Neuronal stem cell (in vitro differentiated cells): Measurements from ENCODE around the gene CLIC3.
A peak's percentile ranks its signal among the peaks of the same experiment; 100 is the strongest.

Experiments
- DNase-seq: peaks from one replicate; pipeline ENCODE4 v3.0.0-alpha.2; 2013; ENCODE audit warnings: low spot score
- H2AFZ ChIP-seq: one replicate; pipeline ENCODE4 v1.6.1; 2013; ENCODE audit warnings: mild to moderate bottlenecking, low read length, inconsistent platforms
- H2AK5ac ChIP-seq: 2 replicates; pipeline ENCODE4 v1.6.1; 2013; ENCODE audit warnings: low read depth, mild to moderate bottlenecking, inconsistent platforms, low read length, moderate library complexity, mixed read lengths
- H2BK120ac ChIP-seq: 2 replicates; pipeline ENCODE4 v1.6.1; 2013; ENCODE audit warnings: low read depth, mild to moderate bottlenecking, inconsistent platforms, low read length, moderate library complexity, mixed read lengths
- H2BK12ac ChIP-seq: one replicate; pipeline ENCODE4 v1.6.1; 2013; ENCODE audit warnings: low read length, inconsistent platforms
- H2BK15ac ChIP-seq: 2 replicates; pipeline ENCODE4 v1.6.1; 2013; ENCODE audit warnings: mild to moderate bottlenecking, low read length, inconsistent platforms, mixed read lengths
- H2BK5ac ChIP-seq: one replicate; pipeline ENCODE4 v1.6.1; 2013; ENCODE audit warnings: inconsistent platforms, mild to moderate bottlenecking, low read length, moderate library complexity
- H3K14ac ChIP-seq: one replicate; pipeline ENCODE4 v1.6.1; 2013; ENCODE audit warnings: low read length, inconsistent platforms
- H3K18ac ChIP-seq: 2 replicates; pipeline ENCODE4 v1.6.1; 2013; ENCODE audit warnings: low read length, inconsistent platforms
- H3K23ac ChIP-seq: 2 replicates; pipeline ENCODE4 v1.6.1; 2013; ENCODE audit warnings: low read depth, mild to moderate bottlenecking, mixed read lengths, low read length, inconsistent platforms; ENCODE audit not compliant: poor library complexity
- H3K27ac ChIP-seq: replicated peaks from 3 replicates; pipeline ENCODE4 v1.5.1; 2013; ENCODE audit warnings: low read length, inconsistent platforms
- H3K27me3 ChIP-seq, 3 experiments: 2 replicates each; pipeline ENCODE4 v1.6.1; 2013; ENCODE audit warnings: low read length in 3 of 3, mild to moderate bottlenecking in 2 of 3, inconsistent platforms in 1 of 3, low read depth in 1 of 3, mixed read lengths in 1 of 3, moderate library complexity in 1 of 3; ENCODE audit not compliant: control insufficient read depth in 3 of 3, insufficient read depth in 3 of 3
- H3K36me3 ChIP-seq, 2 donors: replicated peaks in 1 of 2; 2 replicates each; pipeline ENCODE4 v1.6.1; 2013; ENCODE audit warnings: low read length in 2 of 2; ENCODE audit not compliant: control insufficient read depth in 2 of 2, insufficient read depth in 2 of 2
- H3K4ac ChIP-seq: 2 replicates; pipeline ENCODE4 v1.6.1; 2013; ENCODE audit warnings: inconsistent platforms, mild to moderate bottlenecking, low read length, moderate library complexity
- H3K4me1 ChIP-seq, 2 donors: 1 replicate in 1 of 2; 2 replicates in 1 of 2; pipeline ENCODE4 v1.6.1; 2013; ENCODE audit warnings: low read length in 2 of 2, low read depth in 1 of 2; ENCODE audit not compliant: control insufficient read depth in 2 of 2, insufficient read depth in 1 of 2
- H3K4me2 ChIP-seq: one replicate; pipeline ENCODE4 v1.6.1; 2013; ENCODE audit warnings: mild to moderate bottlenecking, low read length, inconsistent platforms; ENCODE audit not compliant: insufficient read depth, poor library complexity, severe bottlenecking
- H3K4me3 ChIP-seq, 2 donors: 2 replicates each; pipeline ENCODE4 v1.5.1; 2013; ENCODE audit warnings: low read length in 2 of 2, mild to moderate bottlenecking in 2 of 2, inconsistent platforms in 1 of 2, moderate library complexity in 1 of 2
- H3K79me1 ChIP-seq: one replicate; pipeline ENCODE4 v1.6.1; 2013; ENCODE audit warnings: low read depth, mild to moderate bottlenecking, inconsistent platforms, low read length, moderate library complexity
- H3K9ac ChIP-seq: one replicate; pipeline ENCODE4 v1.6.1; 2013; ENCODE audit warnings: mild to moderate bottlenecking, low read depth, low read length, inconsistent platforms; ENCODE audit not compliant: poor library complexity
- H3K9me3 ChIP-seq, 2 donors: replicated peaks in 1 of 2; 2 replicates each; pipeline versions ENCODE3 to v1.6.1; 2013; ENCODE audit warnings: low read length in 2 of 2, mild to moderate bottlenecking in 2 of 2, inconsistent platforms in 1 of 2, low read depth in 1 of 2, mixed read lengths in 1 of 2, moderate library complexity in 1 of 2; ENCODE audit not compliant: control insufficient read depth in 2 of 2, insufficient read depth in 1 of 2
- H4K8ac ChIP-seq: one replicate; pipeline ENCODE4 v1.6.1; 2013; ENCODE audit warnings: low read depth, mild to moderate bottlenecking, inconsistent platforms, low read length, moderate library complexity
- H4K91ac ChIP-seq: one replicate; pipeline ENCODE4 v1.6.1; 2013; ENCODE audit warnings: low read length, low read depth, mild to moderate bottlenecking, inconsistent platforms; ENCODE audit not compliant: poor library complexity
- WGBS, 2 donors: extraction: QIAGEN DNeasy Blood & Tissue Kit; methylation state at CpG; one replicate each; pipeline ENCODE4 v1.1.7; 2013; ENCODE audit warnings: missing lambda C conversion rate in 2 of 2, mixed read lengths in 1 of 2; ENCODE audit not compliant: insufficient read length in 2 of 2, insufficient replicate concordance in 1 of 2; ENCODE audit errors: extremely low coverage in 2 of 2; 5-methylcytosine and 5-hydroxymethylcytosine counted together

Gene CLIC3

GRCh38 chr9:136997830-136998234, 1.5 kb upstream of the CLIC3 start:
- no peak for DNase-seq
- no peaks in the 10 kb centered on the region for H3K9me3 ChIP-seq
- no peak overlapping the region for H2BK12ac ChIP-seq
- H3K27ac ChIP-seq = no peak overlapping the region
- H3K4me3 ChIP-seq = no peak overlapping the region
- H2AK5ac ChIP-seq = peak overlapping the region; percentile 61
- H2BK15ac ChIP-seq = peak overlapping the region; percentile 96
- no peak overlapping the region for H3K14ac ChIP-seq
- H2BK120ac ChIP-seq = no peak overlapping the region
- H3K4me1 ChIP-seq = peaks cover 9 to 19% of the 10 kb centered on the region in 2 donors
- peak overlapping the region; percentile 10 for H2BK5ac ChIP-seq
- H3K4ac ChIP-seq = no peak overlapping the region
- WGBS, 2 donors = no CpG with 5 or more reads among the region's 18 CpGs
- H3K18ac ChIP-seq = no peak overlapping the region
- H4K8ac ChIP-seq = no peak overlapping the region
- H3K9ac ChIP-seq = peak overlapping the region; percentile 44
- peaks cover 0 to 5% (median 0%) of the 10 kb centered on the region in 3 experiments for H3K27me3 ChIP-seq
- no peak overlapping the region for H2AFZ ChIP-seq
- peak overlapping the region; percentile 95 for H3K23ac ChIP-seq
- H4K91ac ChIP-seq = no peak overlapping the region
- no peak overlapping the region for H3K4me2 ChIP-seq
- peaks cover 6 to 15% of the 10 kb centered on the region in 2 donors for H3K36me3 ChIP-seq
- H3K79me1 ChIP-seq = peaks cover 4% of the 10 kb centered on the region

GRCh38 chr9:136997371-136997770, 1.0 kb upstream of the CLIC3 start:
- H3K27ac ChIP-seq = no peak overlapping the region
- peaks cover 9 to 19% of the 10 kb centered on the region in 2 donors for H3K4me1 ChIP-seq
- peak overlapping the region; percentile 0 for H2BK12ac ChIP-seq
- H3K14ac ChIP-seq = peak overlapping the region; percentile 21
- WGBS, 2 donors = no CpG with 5 or more reads among the region's 10 CpGs
- peak overlapping the region; percentile 92 for H3K18ac ChIP-seq
- H2BK120ac ChIP-seq = no peak overlapping the region
- DNase-seq = no peak
- H3K9me3 ChIP-seq = no peaks in the 10 kb centered on the region
- H2BK5ac ChIP-seq = peak overlapping the region; percentile 10
- no peak overlapping the region for H4K8ac ChIP-seq
- peak overlapping the region; percentile 12 for H3K9ac ChIP-seq
- H3K79me1 ChIP-seq = peaks cover 8% of the 10 kb centered on the region
- no peak overlapping the region for H4K91ac ChIP-seq
- no peak overlapping the region for H3K4me2 ChIP-seq
- peak overlapping the region; percentile 65 for H3K23ac ChIP-seq
- H3K4ac ChIP-seq = no peak overlapping the region
- peaks cover 6 to 15% of the 10 kb centered on the region in 2 donors for H3K36me3 ChIP-seq
- H2AK5ac ChIP-seq = peak overlapping the region; percentile 88
- H2AFZ ChIP-seq = no peak overlapping the region
- H3K4me3 ChIP-seq = no peak overlapping the region
- peaks cover 0 to 5% (median 0%) of the 10 kb centered on the region in 3 experiments for H3K27me3 ChIP-seq
- peak overlapping the region; percentile 96 for H2BK15ac ChIP-seq

GRCh38 chr9:136995772-136996311, 526 bp downstream of the CLIC3 start:
- H4K8ac ChIP-seq = no peak overlapping the region
- peak overlapping the region; percentile 92 for H3K18ac ChIP-seq
- peaks cover 0 to 5% (median 0%) of the 10 kb centered on the region in 3 experiments for H3K27me3 ChIP-seq
- no peak overlapping the region for H3K23ac ChIP-seq
- H4K91ac ChIP-seq = no peak overlapping the region
- H2AFZ ChIP-seq = no peak overlapping the region
- no peak overlapping the region for H3K9ac ChIP-seq
- H3K79me1 ChIP-seq = peaks cover 9% of the 10 kb centered on the region
- H3K9me3 ChIP-seq = peaks cover 3 to 6% of the 10 kb centered on the region in 2 donors
- no peak overlapping the region for H3K14ac ChIP-seq
- H3K27ac ChIP-seq = no peak overlapping the region
- H2BK120ac ChIP-seq = no peak overlapping the region
- no peak overlapping the region for H3K4me2 ChIP-seq
- H2BK15ac ChIP-seq = peak overlapping the region; percentile 81
- WGBS, 2 donors = no CpG with 5 or more reads among the region's 12 CpGs
- H2BK5ac ChIP-seq = peak overlapping the region; percentile 11
- H3K4ac ChIP-seq = no peak overlapping the region
- peaks cover 9 to 19% of the 10 kb centered on the region in 2 donors for H3K4me1 ChIP-seq
- H2AK5ac ChIP-seq = peak overlapping the region; percentile 88
- DNase-seq = no peak
- no peak overlapping the region for H2BK12ac ChIP-seq
- peaks cover 6 to 15% of the 10 kb centered on the region in 2 donors for H3K36me3 ChIP-seq
- H3K4me3 ChIP-seq = no peak overlapping the region

- no peak overlapping the region for H2BK120ac ChIP-seq
- peaks cover 9% of the 10 kb centered on the region for H3K79me1 ChIP-seq
- peak overlapping the region; percentile 71 for H2BK15ac ChIP-seq
- H2AK5ac ChIP-seq = peak overlapping the region; percentile 63
- no peak overlapping the region for H3K18ac ChIP-seq
- H3K4me1 ChIP-seq = peaks cover 8 to 19% of the 10 kb centered on the region in 2 donors
- no peak overlapping the region for H2BK5ac ChIP-seq
- no peak overlapping the region for H3K4me3 ChIP-seq
- H3K14ac ChIP-seq = no peak overlapping the region
- no peak overlapping the region for H3K23ac ChIP-seq
- peaks cover 6 to 15% of the 10 kb centered on the region in 2 donors for H3K36me3 ChIP-seq
- H2BK12ac ChIP-seq = no peak overlapping the region
- no CpG with 5 or more reads among the region's 30 CpGs for WGBS, 2 donors
- H3K4ac ChIP-seq = no peak overlapping the region
- H3K9me3 ChIP-seq = peaks cover 8 to 11% of the 10 kb centered on the region in 2 donors
- H3K4me2 ChIP-seq = no peak overlapping the region
- no peak overlapping the region for H3K9ac ChIP-seq
- H2AFZ ChIP-seq = no peak overlapping the region
- no peak for DNase-seq
- no peak overlapping the region for H4K91ac ChIP-seq
- peak overlapping the region; percentile 43 for H4K8ac ChIP-seq
- no peak overlapping the region for H3K27ac ChIP-seq
- peaks cover 0 to 5% (median 0%) of the 10 kb centered on the region in 3 experiments for H3K27me3 ChIP-seq
Measured at GRCh38 chr9:136995362-136995761, 1.0 kb downstream of the CLIC3 start.
